Natural killer cell treated with Interleukin-12 subunit alpha and Interleukin-12 subunit beta and Interleukin-15 and Interleukin-18, amount 100 ng/mL, for 72 hours (primary cell): ENCODE measurements around the gene IFITM5. TPM values are rescaled to one million over a fixed set of nuclear protein-coding genes. Genes with fewer than 3 reads are reported as not detected.
A peak's percentile ranks its signal among the peaks of the same experiment; 100 is the strongest.
"Not testable (repeated sequence)": the region's sequence is repeated elsewhere in the genome, so short reads cannot be mapped to it uniquely, and the experiment has no call there.

Experiments used
- ATAC-seq, 2 donors: fragments of 150-1000 bp; cut with Tn5 transposase in 1 of 2; sonication (Bioruptor Pico), chemical (Tn5 transposase) in 1 of 2; 2 replicates each; pipeline ENCODE4 v1.10.0; 2021
- DNase-seq: peaks from one replicate; pipeline ENCODE4 v3.0.0; 2022; ENCODE audit warnings: low spot score
- H3K27ac Mint-ChIP-seq, 2 donors: 1 replicate in 1 of 2; 2 replicates in 1 of 2; pipeline ENCODE4 v1.8.0; 2022; ENCODE audit warnings: mixed read lengths in 2 of 2, mild to moderate bottlenecking in 1 of 2, moderate library complexity in 1 of 2
- H3K27me3 Mint-ChIP-seq, 2 donors: 1 replicate in 1 of 2; 2 replicates in 1 of 2; pipeline ENCODE4 v1.8.0; 2022; ENCODE audit warnings: mixed read lengths in 2 of 2
- H3K36me3 Mint-ChIP-seq: one replicate; pipeline ENCODE4 v1.8.0; 2022; ENCODE audit warnings: mixed read lengths
- H3K4me1 Mint-ChIP-seq, 2 donors: 1 replicate in 1 of 2; 2 replicates in 1 of 2; pipeline ENCODE4 v1.8.0; 2022; ENCODE audit warnings: low read depth in 2 of 2, mixed read lengths in 2 of 2, mild to moderate bottlenecking in 1 of 2
- H3K4me3 Mint-ChIP-seq: one replicate; pipeline ENCODE4 v1.8.0; 2022; ENCODE audit warnings: mixed read lengths
- H3K9me3 Mint-ChIP-seq: 2 replicates; pipeline ENCODE4 v1.8.0; 2022; ENCODE audit warnings: mixed read lengths
- total RNA-seq, 2 donors: library from RNA; stranded (reverse); gene quantifications; one replicate each; pipeline ENCODE4 v1.2.3, GENCODE V29; 2022

The IFITM5 gene
- total RNA-seq, 2 donors from 2014 or later: not detected

GRCh38 chr11:332651-333480, 33.5 kb upstream of the IFITM5 start:
- no peak for DNase-seq
- ATAC-seq: no peak
- Mint-ChIP-seq H3K4me1 (peaks cover 33 to 51% of the 10 kb centered on the region in 2 donors), H3K36me3 (no peaks in the 10 kb centered on the region), H3K27me3 (no peaks in the 10 kb centered on the region), H3K27ac (peak overlapping the region in 1 of 2 donors; percentile 41), H3K9me3 (no peaks in the 10 kb centered on the region), H3K4me3 (no peak overlapping the region)

- Mint-ChIP-seq H3K27ac (peak overlapping the region; percentile 51 to 73), H3K4me3 (peak overlapping the region; percentile 75), H3K27me3 (no peaks in the 10 kb centered on the region), H3K36me3 (no peaks in the 10 kb centered on the region), H3K9me3 (no peaks in the 10 kb centered on the region), H3K4me1 (peaks cover 39 to 49% of the 10 kb centered on the region in 2 donors)
- no peak for ATAC-seq
- DNase-seq: no peak
Observed at GRCh38 chr11:331358-332060, 32.2 kb upstream of the IFITM5 start.

GRCh38 chr11:330694-331357, 31.5 kb upstream of the IFITM5 start:
- peak; percentile 51 to 74 for ATAC-seq
- no peak for DNase-seq

GRCh38 chr11:330307-330693, 31.0 kb upstream of the IFITM5 start:
- Mint-ChIP-seq H3K36me3 (no peaks in the 10 kb centered on the region), H3K27me3 (no peaks in the 10 kb centered on the region), H3K9me3 (no peaks in the 10 kb centered on the region), H3K4me1 (peaks cover 46 to 48% of the 10 kb centered on the region in 2 donors), H3K27ac (peak overlapping the region in 1 of 2 donors; percentile 68), H3K4me3 (peak overlapping the region; percentile 41)
- DNase-seq: no peak
- ATAC-seq: no peak

More at GRCh38 chr11:330694-331357, 31.5 kb upstream of the IFITM5 start:
- Mint-ChIP-seq H3K9me3 (no peaks in the 10 kb centered on the region), H3K4me1 (peaks cover 46 to 48% of the 10 kb centered on the region in 2 donors), H3K27me3 (no peaks in the 10 kb centered on the region), H3K36me3 (no peaks in the 10 kb centered on the region), H3K4me3 (peak overlapping the region; percentile 75), H3K27ac (peak overlapping the region; percentile 51 to 73)

- H3K4me3 Mint-ChIP-seq: peak overlapping the region; percentile 41
Observed at GRCh38 chr11:329886-330253, 30.5 kb upstream of the IFITM5 start.

GRCh38 chr11:328516-329100, 29.3 kb upstream of the IFITM5 start:
- H3K9me3 Mint-ChIP-seq, H3K27me3 Mint-ChIP-seq, DNase-seq, ATAC-seq, H3K36me3 Mint-ChIP-seq: not testable (repeated sequence)
- Mint-ChIP-seq H3K27ac (peak overlapping the region; percentile 67 to 68), H3K4me1 (peaks cover 45 to 48% of the 10 kb centered on the region in 2 donors), H3K4me3 (peak overlapping the region; percentile 41)

More at GRCh38 chr11:329886-330253, 30.5 kb upstream of the IFITM5 start:
- peak overlapping the region; percentile 67 to 68 for H3K27ac Mint-ChIP-seq
- no peaks in the 10 kb centered on the region for H3K36me3 Mint-ChIP-seq
- peaks cover 46 to 48% of the 10 kb centered on the region in 2 donors for H3K4me1 Mint-ChIP-seq
- no peaks in the 10 kb centered on the region for H3K27me3 Mint-ChIP-seq
- DNase-seq (no peak), ATAC-seq (no peak)
- H3K9me3 Mint-ChIP-seq: no peaks in the 10 kb centered on the region

GRCh38 chr11:328012-328411, 28.7 kb upstream of the IFITM5 start:
- H3K36me3 Mint-ChIP-seq: no peaks in the 10 kb centered on the region
- H3K4me1 Mint-ChIP-seq: peaks cover 43 to 44% of the 10 kb centered on the region in 2 donors
- no peaks in the 10 kb centered on the region for H3K9me3 Mint-ChIP-seq
- H3K27ac Mint-ChIP-seq: no peak overlapping the region
- H3K27me3 Mint-ChIP-seq: no peaks in the 10 kb centered on the region
- DNase-seq: no peak
- ATAC-seq: no peak
- no peak overlapping the region for H3K4me3 Mint-ChIP-seq

GRCh38 chr11:327581-327923, 28.2 kb upstream of the IFITM5 start:
- peak overlapping the region; percentile 10 for H3K4me3 Mint-ChIP-seq
- H3K9me3 Mint-ChIP-seq: no peaks in the 10 kb centered on the region
- peaks cover 38 to 41% of the 10 kb centered on the region in 2 donors for H3K4me1 Mint-ChIP-seq

GRCh38 chr11:326842-327580, 27.7 kb upstream of the IFITM5 start:
- DNase-seq (no peak), ATAC-seq (peak; percentile 61 to 75)
- H3K4me3 Mint-ChIP-seq: peak overlapping the region; percentile 54
- H3K27me3 Mint-ChIP-seq: no peaks in the 10 kb centered on the region
- no peaks in the 10 kb centered on the region for H3K9me3 Mint-ChIP-seq
- peak overlapping the region; percentile 36 to 63 for H3K27ac Mint-ChIP-seq
- no peaks in the 10 kb centered on the region for H3K36me3 Mint-ChIP-seq
- H3K4me1 Mint-ChIP-seq: peaks cover 36 to 41% of the 10 kb centered on the region in 2 donors

More at GRCh38 chr11:327581-327923, 28.2 kb upstream of the IFITM5 start:
- no peak for ATAC-seq
- H3K27ac Mint-ChIP-seq: peak overlapping the region; percentile 36 to 63
- H3K27me3 Mint-ChIP-seq: no peaks in the 10 kb centered on the region
- no peak for DNase-seq
- no peaks in the 10 kb centered on the region for H3K36me3 Mint-ChIP-seq

GRCh38 chr11:326592-326841, 27.2 kb upstream of the IFITM5 start:
- Mint-ChIP-seq H3K27me3 (no peaks in the 10 kb centered on the region), H3K4me1 (peaks cover 34 to 37% of the 10 kb centered on the region in 2 donors), H3K4me3 (peak overlapping the region; percentile 54), H3K36me3 (no peaks in the 10 kb centered on the region), H3K27ac (peak overlapping the region; percentile 36 to 63), H3K9me3 (no peaks in the 10 kb centered on the region)
- peak in 1 of 2 donors; percentile 8 for ATAC-seq
- no peak for DNase-seq

GRCh38 chr11:325796-326591, 26.7 kb upstream of the IFITM5 start:
- H3K4me3 Mint-ChIP-seq: peak overlapping the region; percentile 54
- no peaks in the 10 kb centered on the region for H3K27me3 Mint-ChIP-seq
- no peak for ATAC-seq
- no peaks in the 10 kb centered on the region for H3K36me3 Mint-ChIP-seq
- H3K27ac Mint-ChIP-seq: peak overlapping the region; percentile 36 to 63
- H3K9me3 Mint-ChIP-seq: no peaks in the 10 kb centered on the region
- DNase-seq: no peak
- H3K4me1 Mint-ChIP-seq: peaks cover 29 to 31% of the 10 kb centered on the region in 2 donors

GRCh38 chr11:324593-325517, 25.5 kb upstream of the IFITM5 start:
- peaks cover 29 to 32% of the 10 kb centered on the region in 2 donors for H3K4me1 Mint-ChIP-seq
- H3K4me3 Mint-ChIP-seq, DNase-seq: not testable (repeated sequence)

More at GRCh38 chr11:324593-325517, 25.5 kb upstream of the IFITM5 start:
- H3K9me3 Mint-ChIP-seq, H3K27me3 Mint-ChIP-seq, ATAC-seq, H3K36me3 Mint-ChIP-seq: not testable (repeated sequence)
- H3K27ac Mint-ChIP-seq: peak overlapping the region in 1 of 2 donors; percentile 9
